HepG2 (cell line): ENCODE data around the gene BCL6. TPM values are rescaled to one million over a fixed set of nuclear protein-coding genes. Genes with fewer than 3 reads are reported as not detected.

Experiments
- ATAC-seq: fragments of 200-7000 bp; cut with Tn5 transposase; 3 replicates; pipeline ENCODE4 v1.9.1; 2020; ENCODE audit warnings: mild to moderate bottlenecking, moderate library complexity
- BruUV-seq: library from RNA; stranded (reverse); fragments of 400-500 nt; replicated peaks from 2 replicates; lab custom pipeline; 2021; lab: Mats Ljungman, UMichigan
- CTCF ChIA-PET: fragments of 300-600 bp; formaldehyde crosslinking; extraction: SDS; loops from one replicate; lab custom pipeline; 2021; ENCODE audit warnings: low total read pairs, inconsistent platforms, low intra/inter-chr PET ratio; lab: Yijun Ruan, JAX
- POLR2A ChIA-PET: fragments of 350-600 bp; sonication (Branson Sonifier 250); formaldehyde crosslinking; loops from one replicate; lab custom pipeline; 2020; ENCODE audit warnings: antibody characterized with exemption, inconsistent platforms; lab: Yijun Ruan, JAX
- DNase-seq: peaks from one replicate; pipeline ENCODE4 v3.0.0-alpha.2; 2015; ENCODE audit warnings: low spot score
- FAIRE-seq: peaks from 3 replicates; lab custom pipeline; 2011; peaks lifted over from hg19 to GRCh38; lab: Jason Lieb, UNC
- H2AFZ ChIP-seq: one replicate; pipeline ENCODE4 v1.6.1; 2011; ENCODE audit warnings: low read length, inconsistent platforms
- H3K27ac ChIP-seq: fragments of 300-600 bp; 3 replicates; pipeline ENCODE4 v1.8.0; 2011; ENCODE audit warnings: mixed run types, mild to moderate bottlenecking, mixed read lengths, low read length, inconsistent platforms; ENCODE audit not compliant: insufficient read depth; ENCODE audit errors: extremely low read length
- H3K27me3 ChIP-seq, 2 experiments: fragments of 200-600 bp in 1 of 2; 2 replicates in 1 of 2; 3 replicates in 1 of 2; pipeline versions ENCODE4 v1.6.0 to v1.8.0; 2011; ENCODE audit warnings: low read length in 2 of 2, mild to moderate bottlenecking in 2 of 2, moderate library complexity in 2 of 2, inconsistent platforms in 1 of 2; ENCODE audit not compliant: insufficient read depth in 2 of 2, control insufficient read depth in 1 of 2
- H3K36me3 ChIP-seq, 2 experiments: fragments of 200-600 bp in 1 of 2; replicated peaks in 1 of 2; 2 replicates in 1 of 2; 3 replicates in 1 of 2; pipeline versions ENCODE4 v1.5.1 to v1.8.0; 2011; ENCODE audit warnings: low read length in 2 of 2, inconsistent platforms in 1 of 2; ENCODE audit not compliant: insufficient read depth in 2 of 2, control insufficient read depth in 1 of 2
- H3K4me1 ChIP-seq: 2 replicates; pipeline ENCODE4 v1.5.1; 2012; ENCODE audit warnings: low read length, inconsistent platforms; ENCODE audit not compliant: insufficient read depth
- H3K4me2 ChIP-seq: 2 replicates; pipeline ENCODE4 v1.6.0; 2011; ENCODE audit warnings: low read depth, low read length, inconsistent platforms
- H3K4me3 ChIP-seq, 3 experiments: fragments of 200-600 bp in 1 of 3; sonication (generic), shearing (Covaris generic) in 1 of 3; replicated peaks in 1 of 3; 2 replicates each; pipeline ENCODE4 v1.5.1; 2011 to 2016; ENCODE audit warnings: low read length in 3 of 3, inconsistent platforms in 2 of 3, low read depth in 2 of 3, mild to moderate bottlenecking in 2 of 3, control low read depth in 1 of 3, mixed read lengths in 1 of 3; ENCODE audit not compliant: insufficient read depth in 1 of 3
- H3K79me2 ChIP-seq: one replicate; pipeline ENCODE4 v1.6.1; 2011; ENCODE audit warnings: low read length, inconsistent platforms; ENCODE audit not compliant: insufficient read depth
- H3K9ac ChIP-seq: 2 replicates; pipeline ENCODE4 v1.6.0; 2011; ENCODE audit warnings: mild to moderate bottlenecking, low read depth, low read length, inconsistent platforms; ENCODE audit not compliant: insufficient read depth
- H3K9me3 ChIP-seq: 2 replicates; pipeline ENCODE4 v1.5.1; 2012; ENCODE audit warnings: mild to moderate bottlenecking, low read length
- H4K20me1 ChIP-seq: 2 replicates; pipeline ENCODE4 v1.6.0; 2011; ENCODE audit warnings: inconsistent platforms, mild to moderate bottlenecking, low read length, moderate library complexity; ENCODE audit not compliant: insufficient read depth
- MATR3 ChIP-seq: sonication (generic); formaldehyde crosslinking; IDR thresholded peaks from 2 replicates; pipeline ENCODE4 v1.4.0; 2020; ENCODE audit warnings: missing genetic modification reagents
- SP5 ChIP-seq: IDR thresholded peaks from 2 replicates; pipeline ENCODE4 v1.6.1; 2016; ENCODE audit warnings: low read depth, borderline replicate concordance
- ZMYM4 ChIP-seq: sonication (generic); formaldehyde crosslinking; IDR thresholded peaks from 2 replicates; pipeline ENCODE4 v1.8.1; 2023; ENCODE audit warnings: mild to moderate bottlenecking, missing genetic modification reagents
- ZNF143 ChIP-seq: sonication (generic); formaldehyde crosslinking; IDR thresholded peaks from 2 replicates; pipeline ENCODE4 v1.4.0; 2020; ENCODE audit warnings: missing genetic modification reagents
- ZNF276 ChIP-seq: sonication (generic); formaldehyde crosslinking; IDR thresholded peaks from 2 replicates; pipeline ENCODE4 v1.4.0; 2020; ENCODE audit warnings: mild to moderate bottlenecking, low read depth, missing genetic modification reagents
- ZNF543 ChIP-seq: sonication (generic); formaldehyde crosslinking; IDR thresholded peaks from 2 replicates; pipeline ENCODE4 v1.4.0; 2020; ENCODE audit warnings: mild to moderate bottlenecking, missing genetic modification reagents
- ZNF781 ChIP-seq: sonication (generic); formaldehyde crosslinking; IDR thresholded peaks from 2 replicates; pipeline ENCODE4 v1.5.1; 2020; ENCODE audit warnings: borderline replicate concordance, mild to moderate bottlenecking, missing genetic modification reagents; ENCODE audit errors: not compliant biosample characterization
- whole genome bisulfite sequencing: methylation state at CpG from one replicate; pipeline ENCODE4 v1.1.6; 2017; ENCODE audit warnings: low lambda C conversion rate; 5-methylcytosine and 5-hydroxymethylcytosine counted together
- in situ Hi-C: cut with HindIII; loops from 2 replicates; pipeline ENCODE4 v1.10.0; 2017; ENCODE audit warnings: low pct_unique_long_range_greater_than_20kb; ENCODE audit not compliant: extremely low pct_ligation_motif_present
- intact Hi-C: fragments of 100-400 bp; cut with micrococcal nuclease; formaldehyde crosslinking; loops from one replicate; pipeline ENCODE4 v1.10.0; 2022; ENCODE audit not compliant: unreplicated experiment
- polyA plus RNA-seq, 8 experiments: library from polyadenylated mRNA; depleted of rRNA in 3 of 8; stranded (reverse) in 7 of 8; unstranded in 1 of 8; fragments of >200 nt; fragmentation: Illumina TruSeq in 4 of 8; extraction: Trizol in 4 of 8; gene quantifications; 2 replicates each; pipeline versions ENCODE4 v1.2.1 to v1.2.3, GENCODE V29; 2011 to 2016; ENCODE audit warnings: low read depth in 4 of 8, missing spikeins in 1 of 8, mixed read lengths in 1 of 8; ENCODE audit not compliant: insufficient read depth in 1 of 8
- total RNA-seq, 5 experiments: library from RNA; depleted of rRNA; stranded (reverse); fragments of >200 nt; fragmentation: Illumina TruSeq; extraction: Trizol; gene quantifications; 2 replicates each; pipeline ENCODE4 v1.2.3, GENCODE V29; 2016; ENCODE audit warnings: low read depth in 1 of 5
- TF ChIP-seq, protein P1 (sequence below): sonication (generic); formaldehyde crosslinking; IDR thresholded peaks from 2 replicates; pipeline ENCODE4 v1.4.0; 2020; ENCODE audit warnings: missing genetic modification reagents

Gene BCL6
- total and polyA plus RNA-seq, 2 of the 13 experiments (the other 11 are each of a cell fraction or from before 2014, with no cell fraction given): 21.2 to 53.7 TPM

GRCh38 chr3:187759601-187760000 is 14.3 kb upstream of the BCL6 start:
- BruUV-seq: no TSS peak
- in situ Hi-C loops: no loop called here
- no peak for DNase-seq
- POLR2A ChIA-PET: interaction anchor here (0.6 to 2.7 kb wide), 2 partner anchors 9 to 996 kb away, joined by 3 to 11 read pairs; no protein-coding TSS in a partner anchor
- Histone ChIP-seq H3K4me3 (no peak overlapping the region), H3K4me1 (peaks cover 57% of the 10 kb centered on the region), H3K79me2 (no peaks in the 10 kb centered on the region), H2AFZ (no peak overlapping the region), H3K27ac (no peak overlapping the region), H3K36me3 (no peaks in the 10 kb centered on the region), H3K27me3 (no peaks in the 10 kb centered on the region), H4K20me1 (no peaks in the 10 kb centered on the region), H3K4me2 (no peak overlapping the region), H3K9me3 (no peaks in the 10 kb centered on the region), H3K9ac (no peak overlapping the region)
- FAIRE-seq: no peak
- WGBS: 78% methylated on average over 2 of the region's 2 CpGs
- intact Hi-C loops: loop anchor here (10.0 kb wide), 1 partner anchor 125 kb away; no protein-coding TSS in a partner anchor
- CTCF ChIA-PET: no interaction called here
- TF ChIP-seq SP5 (CRISPR knock-in tag) (no peak), ZNF143 (CRISPR knock-in tag) (no peak), ZNF543 (CRISPR knock-in tag) (no peak), ZNF781 (CRISPR knock-in tag) (no peak), ZNF276 (CRISPR knock-in tag) (no peak), MATR3 (no peak), ZMYM4 (CRISPR knock-in tag) (no peak)
- TF ChIP-seq, protein P1, sequence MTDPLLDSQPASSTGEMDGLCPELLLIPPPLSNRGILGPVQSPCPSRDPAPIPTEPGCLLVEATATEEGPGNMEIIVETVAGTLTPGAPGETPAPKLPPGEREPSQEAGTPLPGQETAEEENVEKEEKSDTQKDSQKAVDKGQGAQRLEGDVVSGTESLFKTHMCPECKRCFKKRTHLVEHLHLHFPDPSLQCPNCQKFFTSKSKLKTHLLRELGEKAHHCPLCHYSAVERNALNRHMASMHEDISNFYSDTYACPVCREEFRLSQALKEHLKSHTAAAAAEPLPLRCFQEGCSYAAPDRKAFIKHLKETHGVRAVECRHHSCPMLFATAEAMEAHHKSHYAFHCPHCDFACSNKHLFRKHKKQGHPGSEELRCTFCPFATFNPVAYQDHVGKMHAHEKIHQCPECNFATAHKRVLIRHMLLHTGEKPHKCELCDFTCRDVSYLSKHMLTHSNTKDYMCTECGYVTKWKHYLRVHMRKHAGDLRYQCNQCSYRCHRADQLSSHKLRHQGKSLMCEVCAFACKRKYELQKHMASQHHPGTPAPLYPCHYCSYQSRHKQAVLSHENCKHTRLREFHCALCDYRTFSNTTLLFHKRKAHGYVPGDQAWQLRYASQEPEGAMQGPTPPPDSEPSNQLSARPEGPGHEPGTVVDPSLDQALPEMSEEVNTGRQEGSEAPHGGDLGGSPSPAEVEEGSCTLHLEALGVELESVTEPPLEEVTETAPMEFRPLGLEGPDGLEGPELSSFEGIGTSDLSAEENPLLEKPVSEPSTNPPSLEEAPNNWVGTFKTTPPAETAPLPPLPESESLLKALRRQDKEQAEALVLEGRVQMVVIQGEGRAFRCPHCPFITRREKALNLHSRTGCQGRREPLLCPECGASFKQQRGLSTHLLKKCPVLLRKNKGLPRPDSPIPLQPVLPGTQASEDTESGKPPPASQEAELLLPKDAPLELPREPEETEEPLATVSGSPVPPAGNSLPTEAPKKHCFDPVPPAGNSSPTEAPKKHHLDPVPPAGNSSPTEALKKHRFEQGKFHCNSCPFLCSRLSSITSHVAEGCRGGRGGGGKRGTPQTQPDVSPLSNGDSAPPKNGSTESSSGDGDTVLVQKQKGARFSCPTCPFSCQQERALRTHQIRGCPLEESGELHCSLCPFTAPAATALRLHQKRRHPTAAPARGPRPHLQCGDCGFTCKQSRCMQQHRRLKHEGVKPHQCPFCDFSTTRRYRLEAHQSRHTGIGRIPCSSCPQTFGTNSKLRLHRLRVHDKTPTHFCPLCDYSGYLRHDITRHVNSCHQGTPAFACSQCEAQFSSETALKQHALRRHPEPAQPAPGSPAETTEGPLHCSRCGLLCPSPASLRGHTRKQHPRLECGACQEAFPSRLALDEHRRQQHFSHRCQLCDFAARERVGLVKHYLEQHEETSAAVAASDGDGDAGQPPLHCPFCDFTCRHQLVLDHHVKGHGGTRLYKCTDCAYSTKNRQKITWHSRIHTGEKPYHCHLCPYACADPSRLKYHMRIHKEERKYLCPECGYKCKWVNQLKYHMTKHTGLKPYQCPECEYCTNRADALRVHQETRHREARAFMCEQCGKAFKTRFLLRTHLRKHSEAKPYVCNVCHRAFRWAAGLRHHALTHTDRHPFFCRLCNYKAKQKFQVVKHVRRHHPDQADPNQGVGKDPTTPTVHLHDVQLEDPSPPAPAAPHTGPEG (CRISPR knock-in tag): no peak
- no peak for ATAC-seq
